GM18873 (cell line): ENCODE measurements around the gene EFTUD2.
"Not testable (repeated sequence)": the region's sequence is repeated elsewhere in the genome, so short reads cannot be mapped to it uniquely, and the experiment has no call there.

Source experiments
- ATAC-seq: cut with Tn5 transposase; IDR thresholded peaks from one replicate; pipeline ENCODE4 v1.9.1; 2021; ENCODE audit warnings: mild to moderate bottlenecking, moderate library complexity, moderate number of reproducible peaks; ENCODE audit not compliant: unreplicated experiment, low FRiP score

EFTUD2 gene

DNA sequence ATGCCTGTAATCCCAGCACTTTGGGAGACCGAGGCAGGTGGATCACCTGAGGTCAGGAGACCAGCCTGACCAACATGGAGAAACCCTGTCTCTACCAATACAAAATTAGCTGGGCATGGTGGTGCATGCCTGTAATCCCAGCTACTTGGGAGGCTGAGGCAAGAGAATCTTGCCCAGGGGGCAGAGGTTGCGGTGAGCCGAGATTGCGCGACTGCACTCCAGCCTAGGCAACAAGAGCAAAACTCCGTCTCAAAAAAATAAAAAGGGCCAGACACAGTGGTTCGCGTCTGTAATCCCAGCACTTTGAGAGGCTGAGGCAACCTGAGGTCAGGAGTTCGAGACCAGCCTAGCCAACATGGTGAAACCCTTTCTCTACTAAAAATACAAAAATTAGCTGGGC lies 74.0 kb downstream of the EFTUD2 start:
- ATAC-seq, result not testable (repeated sequence)

DNA sequence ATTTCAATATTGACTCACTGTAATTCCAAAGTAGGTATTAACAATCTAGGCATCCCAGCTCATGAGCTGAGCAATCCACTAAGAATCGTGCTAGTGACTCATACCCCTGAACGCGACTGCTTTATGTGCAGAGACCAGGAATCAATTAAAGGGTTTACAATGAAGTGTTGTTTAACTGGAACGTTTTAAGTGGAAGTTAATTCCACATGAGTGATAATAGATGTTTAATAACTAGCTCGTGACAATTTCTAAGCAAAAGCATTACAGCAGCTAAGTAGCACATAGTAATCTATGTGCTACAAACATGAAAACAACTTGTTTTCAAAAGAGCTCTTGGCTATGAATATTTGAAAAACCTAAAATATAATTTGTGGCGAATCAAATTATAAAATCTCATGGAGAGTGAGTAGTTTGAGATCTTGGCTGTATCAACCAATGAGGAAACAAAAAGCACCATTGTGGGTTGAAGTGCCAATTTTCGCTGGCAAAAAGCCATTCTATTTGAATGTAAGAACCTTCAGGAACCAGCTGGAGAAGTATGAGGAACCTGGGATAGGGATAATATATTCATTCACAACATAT lies 78.5 kb downstream of the EFTUD2 start:
- no peak for ATAC-seq

DNA sequence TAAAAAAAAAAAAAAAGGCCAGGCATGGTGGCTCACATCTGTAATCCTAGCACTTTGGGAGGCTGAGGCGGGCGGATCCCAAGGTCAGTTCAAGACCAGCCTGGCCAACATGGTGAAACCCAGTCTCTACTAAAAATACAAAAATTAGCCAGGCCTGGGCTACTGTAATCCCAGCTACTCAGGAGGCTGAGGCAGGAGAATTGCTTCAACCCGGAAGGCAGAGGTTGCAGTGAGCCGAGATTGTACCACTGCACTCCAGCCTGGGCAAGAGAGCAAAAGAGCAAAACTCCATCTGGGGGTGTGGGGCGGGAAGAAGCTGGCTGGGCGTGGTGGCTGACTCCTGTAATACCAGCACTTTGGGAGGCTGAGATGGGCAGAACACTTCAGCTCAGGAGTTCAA lies 80.7 kb downstream of the EFTUD2 start:
- not testable (repeated sequence) for ATAC-seq

DNA sequence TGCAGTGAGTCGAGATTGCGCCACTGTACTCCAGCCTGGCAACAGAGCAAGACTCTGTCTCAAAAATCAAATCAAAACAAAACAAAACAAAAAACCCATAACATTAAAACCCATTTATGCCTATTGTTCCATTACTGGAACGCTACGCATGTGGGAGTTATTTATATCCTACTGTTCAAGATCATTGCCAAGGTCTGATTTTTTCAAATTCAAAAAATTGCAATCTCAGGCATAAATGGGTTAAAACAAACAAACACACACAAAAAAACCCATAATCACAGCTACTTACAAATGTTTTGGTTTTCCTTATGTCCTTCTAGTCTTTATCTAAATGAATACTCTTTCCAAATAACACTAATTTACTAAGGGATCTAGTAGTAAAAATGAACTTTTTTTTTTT lies 87.0 kb downstream of the EFTUD2 start:
- no peak for ATAC-seq

GRCh38 chr17:44808656-44809388 lies 90.4 kb downstream of the EFTUD2 start:
- ATAC-seq, result not testable (repeated sequence)

GRCh38 chr17:44808156-44808555 lies 91.1 kb downstream of the EFTUD2 start:
- ATAC-seq, result no peak

- no peak for ATAC-seq
These were observed 91.5 kb downstream of the EFTUD2 start for GRCh38 chr17:44807817-44808155.

GRCh38 chr17:44807093-44807816 lies 92.0 kb downstream of the EFTUD2 start:
- ATAC-seq, result no peak

GRCh38 chr17:44804302-44805089 lies 94.7 kb downstream of the EFTUD2 start:
- ATAC-seq, result no peak

DNA sequence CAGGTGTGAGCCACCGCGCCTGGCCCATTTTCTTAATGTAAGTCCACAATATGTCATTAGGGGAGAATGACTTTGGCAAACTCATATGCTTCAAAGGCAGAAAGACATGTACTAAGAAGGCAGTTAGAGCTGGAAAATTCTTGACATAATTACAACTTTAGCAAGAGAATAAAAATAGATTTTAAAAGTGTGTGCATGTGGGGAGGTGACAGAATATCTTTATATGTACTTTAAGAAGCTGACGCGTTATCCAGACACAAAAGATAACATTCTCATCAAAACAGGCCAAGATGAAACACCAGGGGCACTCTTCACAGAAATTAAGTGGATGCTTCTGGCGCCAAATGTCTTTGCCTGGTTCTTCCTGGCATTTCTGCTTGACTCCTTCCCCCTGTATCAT lies 97.4 kb downstream of the EFTUD2 start:
- ATAC-seq, result no peak
